Gastrocnemius medialis (tissue), 4 donors: ENCODE results near the gene RASGEF1C.

Source experiments
- POLR2A ChIP-seq, 2 donors: fragments of 450-650 bp; IDR thresholded peaks; one replicate each; pipeline ENCODE4 v1.6.1; 2017; ENCODE audit warnings: antibody characterized with exemption in 2 of 2, mild to moderate bottlenecking in 2 of 2, moderate library complexity in 2 of 2
- TF ChIP-seq, protein P1 (sequence below), 5 experiments: fragments of 450-650 bp in 3 of 5; fragments of 200-600 bp in 2 of 5; sonication (generic) in 2 of 5; IDR thresholded peaks in 4 of 5; conservative IDR thresholded peaks in 1 of 5; 1 replicate in 4 of 5; 2 replicates in 1 of 5; pipeline ENCODE4 v1.5.1; 2016 to 2019; ENCODE audit warnings: antibody characterized with exemption in 5 of 5, mild to moderate bottlenecking in 3 of 5, moderate library complexity in 3 of 5

- TF ChIP-seq, protein P1, sequence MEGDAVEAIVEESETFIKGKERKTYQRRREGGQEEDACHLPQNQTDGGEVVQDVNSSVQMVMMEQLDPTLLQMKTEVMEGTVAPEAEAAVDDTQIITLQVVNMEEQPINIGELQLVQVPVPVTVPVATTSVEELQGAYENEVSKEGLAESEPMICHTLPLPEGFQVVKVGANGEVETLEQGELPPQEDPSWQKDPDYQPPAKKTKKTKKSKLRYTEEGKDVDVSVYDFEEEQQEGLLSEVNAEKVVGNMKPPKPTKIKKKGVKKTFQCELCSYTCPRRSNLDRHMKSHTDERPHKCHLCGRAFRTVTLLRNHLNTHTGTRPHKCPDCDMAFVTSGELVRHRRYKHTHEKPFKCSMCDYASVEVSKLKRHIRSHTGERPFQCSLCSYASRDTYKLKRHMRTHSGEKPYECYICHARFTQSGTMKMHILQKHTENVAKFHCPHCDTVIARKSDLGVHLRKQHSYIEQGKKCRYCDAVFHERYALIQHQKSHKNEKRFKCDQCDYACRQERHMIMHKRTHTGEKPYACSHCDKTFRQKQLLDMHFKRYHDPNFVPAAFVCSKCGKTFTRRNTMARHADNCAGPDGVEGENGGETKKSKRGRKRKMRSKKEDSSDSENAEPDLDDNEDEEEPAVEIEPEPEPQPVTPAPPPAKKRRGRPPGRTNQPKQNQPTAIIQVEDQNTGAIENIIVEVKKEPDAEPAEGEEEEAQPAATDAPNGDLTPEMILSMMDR (IDR thresholded peaks at IDR 0.05 in 4 of 5, conservative IDR thresholded peaks at IDR 0.05 in 1 of 5): no peak
- TF ChIP-seq POLR2A (IDR thresholded peaks at IDR 0.05): no peak
Measured at GRCh38 chr5:180115326-180116076, 93.5 kb downstream of the RASGEF1C start.
